Measurements from ENCODE around the gene UBE2Z.

- TF ChIP-seq, protein P1, sequence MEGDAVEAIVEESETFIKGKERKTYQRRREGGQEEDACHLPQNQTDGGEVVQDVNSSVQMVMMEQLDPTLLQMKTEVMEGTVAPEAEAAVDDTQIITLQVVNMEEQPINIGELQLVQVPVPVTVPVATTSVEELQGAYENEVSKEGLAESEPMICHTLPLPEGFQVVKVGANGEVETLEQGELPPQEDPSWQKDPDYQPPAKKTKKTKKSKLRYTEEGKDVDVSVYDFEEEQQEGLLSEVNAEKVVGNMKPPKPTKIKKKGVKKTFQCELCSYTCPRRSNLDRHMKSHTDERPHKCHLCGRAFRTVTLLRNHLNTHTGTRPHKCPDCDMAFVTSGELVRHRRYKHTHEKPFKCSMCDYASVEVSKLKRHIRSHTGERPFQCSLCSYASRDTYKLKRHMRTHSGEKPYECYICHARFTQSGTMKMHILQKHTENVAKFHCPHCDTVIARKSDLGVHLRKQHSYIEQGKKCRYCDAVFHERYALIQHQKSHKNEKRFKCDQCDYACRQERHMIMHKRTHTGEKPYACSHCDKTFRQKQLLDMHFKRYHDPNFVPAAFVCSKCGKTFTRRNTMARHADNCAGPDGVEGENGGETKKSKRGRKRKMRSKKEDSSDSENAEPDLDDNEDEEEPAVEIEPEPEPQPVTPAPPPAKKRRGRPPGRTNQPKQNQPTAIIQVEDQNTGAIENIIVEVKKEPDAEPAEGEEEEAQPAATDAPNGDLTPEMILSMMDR (IDR thresholded peaks at IDR 0.05) = no peak
- TF ChIP-seq EZH2 (IDR thresholded peaks at IDR 0.05; ENCODE audit: borderline replicate concordance, insufficient read depth, low read depth, low read length, poor library complexity, severe bottlenecking) = no peak
These were observed 17.8 kb downstream of the UBE2Z start for GRCh38 chr17:48925991-48926342.

Data from B cell (primary cell).